ENCODE measurements around the gene CD99L2. TPM values are rescaled to one million over a fixed set of nuclear protein-coding genes. Genes with fewer than 3 reads are reported as not detected.

CD99L2 gene
- total and polyA plus RNA-seq, 12 donors, result 20.0 to 102 (median 55.4) TPM

DNA sequence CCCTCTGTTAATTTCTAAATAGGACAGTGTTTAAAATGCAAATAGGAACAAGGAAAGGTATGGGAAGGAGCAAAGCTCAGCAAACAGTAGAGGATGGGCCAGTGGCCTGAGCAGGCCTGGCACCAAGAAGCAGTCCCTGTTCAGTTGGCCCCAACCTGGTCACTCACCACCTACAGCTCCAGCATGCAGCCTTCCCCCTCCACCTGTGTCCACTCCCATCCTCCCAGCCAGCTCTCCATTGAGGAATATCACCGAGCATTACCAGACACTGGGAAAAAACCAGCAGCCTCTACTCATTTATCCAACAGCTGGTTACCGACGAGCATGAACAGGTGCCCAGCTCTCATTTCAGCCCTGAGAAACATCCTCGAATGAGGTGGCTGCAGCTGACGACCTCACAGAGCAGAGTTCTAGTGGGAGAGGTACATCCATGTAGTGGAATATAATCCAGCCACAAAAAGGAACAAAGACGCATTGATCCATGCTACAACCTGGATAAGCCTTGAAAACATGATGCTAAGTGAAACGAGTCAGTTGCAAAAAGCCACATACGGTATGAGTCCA is 25.6 kb downstream of the CD99L2 start:
- Histone ChIP-seq H3K27me3 (no peaks in the 10 kb centered on the region), H3K4me1 (replicated peaks in 1 of 2) (peaks cover 0 to 5% of the 10 kb centered on the region in 2 donors), H3K9me3 (replicated peaks in 1 of 3) (no peaks in the 10 kb centered on the region), H3K4me3 (no peak overlapping the region), H3K27ac (no peak overlapping the region), H3K36me3 (replicated peaks in 1 of 2) (no peaks in the 10 kb centered on the region)
- WGBS, 4 donors, result 75 to 96% (median 83%) methylated on average over 7 to 8 of the region's 8 CpGs
- DNase-seq, result no peak
- TF ChIP-seq, protein P1, sequence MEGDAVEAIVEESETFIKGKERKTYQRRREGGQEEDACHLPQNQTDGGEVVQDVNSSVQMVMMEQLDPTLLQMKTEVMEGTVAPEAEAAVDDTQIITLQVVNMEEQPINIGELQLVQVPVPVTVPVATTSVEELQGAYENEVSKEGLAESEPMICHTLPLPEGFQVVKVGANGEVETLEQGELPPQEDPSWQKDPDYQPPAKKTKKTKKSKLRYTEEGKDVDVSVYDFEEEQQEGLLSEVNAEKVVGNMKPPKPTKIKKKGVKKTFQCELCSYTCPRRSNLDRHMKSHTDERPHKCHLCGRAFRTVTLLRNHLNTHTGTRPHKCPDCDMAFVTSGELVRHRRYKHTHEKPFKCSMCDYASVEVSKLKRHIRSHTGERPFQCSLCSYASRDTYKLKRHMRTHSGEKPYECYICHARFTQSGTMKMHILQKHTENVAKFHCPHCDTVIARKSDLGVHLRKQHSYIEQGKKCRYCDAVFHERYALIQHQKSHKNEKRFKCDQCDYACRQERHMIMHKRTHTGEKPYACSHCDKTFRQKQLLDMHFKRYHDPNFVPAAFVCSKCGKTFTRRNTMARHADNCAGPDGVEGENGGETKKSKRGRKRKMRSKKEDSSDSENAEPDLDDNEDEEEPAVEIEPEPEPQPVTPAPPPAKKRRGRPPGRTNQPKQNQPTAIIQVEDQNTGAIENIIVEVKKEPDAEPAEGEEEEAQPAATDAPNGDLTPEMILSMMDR (IDR thresholded peaks at IDR 0.05), result no peak
- TF ChIP-seq POLR2A (IDR thresholded peaks at IDR 0.05), result no peak
- intact Hi-C loops (cut with DNase I), result no loop called here

DNA sequence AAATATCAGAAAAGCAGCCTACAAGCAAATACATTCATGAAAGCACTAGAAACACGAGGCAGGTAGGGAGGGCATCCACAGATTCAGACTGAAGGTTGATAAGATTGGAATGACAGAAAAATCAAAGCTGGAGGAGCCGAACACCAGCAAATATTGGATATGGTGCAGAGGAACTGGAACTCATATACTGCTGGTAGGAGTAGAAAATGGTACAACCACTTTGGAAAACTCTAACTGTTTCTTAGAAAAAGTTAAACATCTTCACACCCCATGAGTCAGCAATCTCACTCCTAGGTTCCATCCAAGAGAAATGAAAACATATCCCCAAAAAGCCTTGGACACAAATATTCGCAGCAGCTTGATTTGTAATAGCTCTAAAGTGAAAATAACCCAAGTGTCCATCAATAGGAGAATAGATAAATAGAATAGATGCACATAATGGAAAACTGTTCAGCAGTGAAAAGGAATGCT is 27.1 kb downstream of the CD99L2 start:
- WGBS, 4 donors, result 49 to 77% (median 60%) methylated on average over 3 of the region's 3 CpGs
- no peak for TF ChIP-seq POLR2A (IDR thresholded peaks at IDR 0.05)
- TF ChIP-seq, protein P1 (IDR thresholded peaks at IDR 0.05), result no peak
- Histone ChIP-seq H3K27ac (peak overlapping the region in 1 of 5 donors; percentile 31), H3K4me1 (replicated peaks in 1 of 2) (peaks cover 0 to 5% of the 10 kb centered on the region in 2 donors), H3K4me3 (no peak overlapping the region), H3K36me3 (replicated peaks in 1 of 2) (no peaks in the 10 kb centered on the region), H3K27me3 (no peaks in the 10 kb centered on the region), H3K9me3 (replicated peaks in 1 of 3) (no peaks in the 10 kb centered on the region)
- DNase-seq, result no peak
- intact Hi-C loops (cut with DNase I), result no loop called here

DNA sequence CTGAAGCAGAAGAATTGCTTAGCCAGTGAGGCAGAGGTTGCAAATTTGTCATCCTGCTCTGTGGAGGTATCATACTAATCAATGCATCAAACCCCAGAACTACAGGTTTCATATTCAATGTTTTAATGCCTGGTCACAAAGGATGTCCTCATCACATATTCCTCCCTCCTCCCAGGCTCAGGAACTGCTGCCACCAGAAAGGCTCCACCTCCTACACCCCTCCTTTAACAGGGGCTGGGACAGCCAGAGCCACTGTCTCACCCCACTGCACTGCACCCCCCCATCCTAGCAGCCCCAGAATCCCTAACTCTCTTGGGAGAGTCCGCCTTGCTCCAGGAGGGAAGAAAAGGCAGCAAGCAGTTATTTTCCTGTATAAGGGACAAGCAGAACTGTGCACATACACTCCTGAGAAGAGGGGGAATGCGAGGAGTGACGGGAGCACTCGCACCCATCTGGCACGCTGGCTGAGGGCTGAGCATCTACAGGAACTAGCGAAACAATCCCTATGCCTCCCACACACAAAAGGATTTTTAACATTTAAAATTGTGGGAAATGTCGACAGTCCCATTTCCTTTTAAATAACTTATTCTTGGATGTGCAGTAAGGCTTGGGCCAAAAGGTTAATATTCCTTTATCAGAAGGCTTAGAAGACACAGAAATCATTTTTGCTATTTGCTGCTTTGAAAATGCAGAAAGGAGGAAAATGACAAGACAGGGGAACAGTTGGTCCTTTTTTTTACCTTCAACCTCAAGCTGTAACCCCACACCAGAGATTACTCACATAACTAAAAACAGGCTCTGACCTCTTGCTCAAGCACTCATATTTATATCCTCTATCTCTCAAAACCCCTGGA is 27.8 kb downstream of the CD99L2 start:
- Histone ChIP-seq H3K4me1 (replicated peaks in 1 of 2) (peaks cover 0 to 5% of the 10 kb centered on the region in 2 donors), H3K4me3 (no peak overlapping the region), H3K27ac (peak overlapping the region in 2 of 5 donors; percentile 31 to 54), H3K9me3 (replicated peaks in 1 of 3) (no peaks in the 10 kb centered on the region), H3K27me3 (no peaks in the 10 kb centered on the region), H3K36me3 (replicated peaks in 1 of 2) (no peaks in the 10 kb centered on the region)
- WGBS, 4 donors, result 61 to 73% (median 72%) methylated on average over 6 to 7 of the region's 7 CpGs
- TF ChIP-seq, protein P1 (IDR thresholded peaks at IDR 0.05), result no peak
- no peak for TF ChIP-seq POLR2A (IDR thresholded peaks at IDR 0.05)
- no peak for DNase-seq
- intact Hi-C loops (cut with DNase I), result no loop called here

DNA sequence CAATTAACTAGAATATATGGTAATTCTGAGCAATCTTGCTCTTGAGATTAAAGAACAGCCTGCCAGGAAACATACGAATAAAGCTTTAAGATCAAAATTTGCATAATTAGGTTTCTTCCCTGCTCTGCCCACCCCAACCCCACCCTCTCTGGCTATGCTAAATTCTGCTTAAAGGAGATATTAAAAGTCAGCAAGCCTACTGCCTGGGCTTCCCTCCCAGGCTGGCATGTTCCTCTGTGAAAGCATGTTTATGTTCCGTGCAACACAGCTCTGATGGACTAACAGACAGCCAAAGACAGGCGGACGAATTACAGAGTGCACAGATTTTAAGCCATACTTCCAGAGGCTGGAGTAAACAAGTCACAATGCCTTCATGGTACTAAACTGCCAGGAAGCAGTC is 28.4 kb downstream of the CD99L2 start:
- Histone ChIP-seq H3K9me3 (replicated peaks in 1 of 3) (no peaks in the 10 kb centered on the region), H3K36me3 (replicated peaks in 1 of 2) (no peaks in the 10 kb centered on the region), H3K4me3 (no peak overlapping the region), H3K27ac (peak overlapping the region in 1 of 5 donors; percentile 54), H3K4me1 (replicated peaks in 1 of 2) (peaks cover 0 to 5% of the 10 kb centered on the region in 2 donors), H3K27me3 (no peaks in the 10 kb centered on the region)
- 66 to 100% (median 84%) methylated on average over 1 to 4 of the region's 4 CpGs for WGBS, 4 donors
- TF ChIP-seq, protein P1 (IDR thresholded peaks at IDR 0.05), result no peak
- no peak for TF ChIP-seq POLR2A (IDR thresholded peaks at IDR 0.05)
- no peak for DNase-seq
- intact Hi-C loops (cut with DNase I), result no loop called here

All from adrenal gland (tissue), 12 donors.